Epithelial cell of esophagus (primary cell): ENCODE data around the gene MUC12.

Experiments used
- DNase-seq: peaks from one replicate; pipeline ENCODE4 v3.0.0; 2010; ENCODE audit warnings: low read depth
- H3K4me3 ChIP-seq: 2 replicates; pipeline ENCODE4 v1.5.1; 2011; ENCODE audit warnings: mild to moderate bottlenecking, low read length, control low read depth
- CTCF ChIP-seq: IDR thresholded peaks from 2 replicates; pipeline ENCODE4 v1.5.1; 2011; ENCODE audit warnings: low read depth, mild to moderate bottlenecking, low read length, control low read depth, inconsistent platforms; ENCODE audit not compliant: insufficient read depth; ENCODE audit errors: missing control alignments

Gene MUC12

GRCh38 chr7:100959894-100960293 lies 9.5 kb upstream of the MUC12 start:
- TF ChIP-seq CTCF: no peak
- DNase-seq: no peak
- H3K4me3 ChIP-seq: no peak overlapping the region

DNA sequence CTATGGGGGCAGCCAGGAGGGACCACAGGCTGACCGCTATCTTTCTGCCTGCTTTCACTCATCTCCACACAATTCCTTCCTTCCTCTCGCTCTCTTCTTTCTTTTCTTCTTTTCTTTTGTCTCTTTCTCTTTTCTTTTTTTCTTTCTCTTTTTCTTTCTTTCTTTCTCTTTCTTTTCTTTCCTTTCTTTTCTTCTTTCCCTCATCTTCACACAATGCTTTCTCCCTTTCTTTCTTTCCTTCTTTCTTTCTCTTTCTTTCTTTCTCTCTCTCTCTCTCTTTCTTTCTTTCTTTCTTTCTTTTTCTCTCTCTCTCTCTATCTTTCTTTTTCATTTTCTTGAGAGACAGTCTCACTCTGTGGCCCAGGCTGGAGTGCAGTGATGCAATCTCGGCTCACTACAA lies 6.8 kb upstream of the MUC12 start:
- no peak overlapping the region for H3K4me3 ChIP-seq
- no peak for TF ChIP-seq CTCF
- DNase-seq: no peak

DNA sequence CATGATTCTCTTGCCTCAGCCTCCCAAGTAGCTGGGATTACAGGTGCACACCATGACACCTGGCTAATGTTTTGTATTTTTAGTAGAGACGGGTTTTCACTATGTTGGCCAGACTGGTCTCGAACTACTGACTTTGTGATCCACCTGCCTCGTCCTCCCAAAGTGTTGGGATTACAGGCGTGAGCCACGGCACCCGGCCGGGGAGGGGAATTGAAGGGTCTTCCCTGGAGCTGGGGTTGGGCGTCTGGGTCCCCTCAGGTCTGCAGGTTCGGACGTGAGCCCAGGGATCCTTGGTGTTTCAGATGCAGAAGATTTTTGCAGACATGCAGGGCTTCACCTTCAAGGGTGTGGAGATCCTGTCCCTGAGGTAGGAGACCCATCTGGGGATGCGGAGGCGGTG lies 6.0 kb upstream of the MUC12 start:
- DNase-seq: no peak
- no peak for TF ChIP-seq CTCF
- no peak overlapping the region for H3K4me3 ChIP-seq

DNA sequence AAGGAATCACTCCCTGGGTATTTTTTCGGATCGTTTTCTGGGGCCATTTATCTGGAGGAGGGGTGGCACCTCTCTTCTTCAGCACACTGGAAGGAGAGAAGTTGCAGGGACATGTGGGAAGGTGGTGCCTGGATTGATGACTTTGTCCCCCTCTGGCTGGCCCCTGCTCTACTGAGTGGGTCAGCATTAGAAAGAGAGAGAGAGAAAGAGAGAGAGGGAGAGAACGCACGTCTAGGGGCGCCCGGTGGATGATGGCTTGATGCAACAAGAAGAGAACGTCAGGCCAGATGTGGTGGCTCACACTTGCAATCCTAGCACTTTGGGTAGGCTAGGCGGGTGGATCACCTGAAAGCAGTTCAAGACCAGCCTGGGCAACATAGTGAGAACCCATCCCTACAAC lies 5.5 kb upstream of the MUC12 start:
- H3K4me3 ChIP-seq: no peak overlapping the region
- TF ChIP-seq CTCF: no peak
- DNase-seq: no peak

GRCh38 chr7:100964630-100965029 lies 4.7 kb upstream of the MUC12 start:
- no peak for DNase-seq
- H3K4me3 ChIP-seq: no peak overlapping the region
- TF ChIP-seq CTCF: no peak

- no peak overlapping the region for H3K4me3 ChIP-seq
- no peak for DNase-seq
- TF ChIP-seq CTCF: no peak
Observed at GRCh38 chr7:100965045-100965722, 4.2 kb upstream of the MUC12 start.
